Left ventricle myocardium superior (tissue), 1 donor: ENCODE data around the gene NFIB. TPM values are rescaled to one million over a fixed set of nuclear protein-coding genes. Genes with fewer than 3 reads are reported as not detected.
A peak's percentile ranks its signal among the peaks of the same experiment; 100 is the strongest.

Experiments
- ATAC-seq: fragments of 200-7000 bp; cut with Tn5 transposase; one replicate; pipeline ENCODE4 v1.9.1; 2020; ENCODE audit warnings: mild to moderate bottlenecking, moderate library complexity
- DNase-seq: peaks from one replicate; pipeline ENCODE4 v3.0.0-alpha.2; 2020
- intact Hi-C: fragments of 100-400 bp; cut with micrococcal nuclease; formaldehyde crosslinking; loops from one replicate; pipeline ENCODE4 v1.11.0; 2022
- total RNA-seq: library from RNA; stranded (reverse); fragmentation: NEBNext Ultra II Directional; extraction: Animal tissue kit (Norgen Biotek cat#: 25700); gene quantifications from one replicate; pipeline ENCODE4 v1.2.1, GENCODE V29; 2021
- donor health status: DM: no; HTN: yes; CAD: no; lungs with severe emphysema.

Gene NFIB
- total RNA-seq, 1 donor from 2014 or later: 110 TPM

DNA sequence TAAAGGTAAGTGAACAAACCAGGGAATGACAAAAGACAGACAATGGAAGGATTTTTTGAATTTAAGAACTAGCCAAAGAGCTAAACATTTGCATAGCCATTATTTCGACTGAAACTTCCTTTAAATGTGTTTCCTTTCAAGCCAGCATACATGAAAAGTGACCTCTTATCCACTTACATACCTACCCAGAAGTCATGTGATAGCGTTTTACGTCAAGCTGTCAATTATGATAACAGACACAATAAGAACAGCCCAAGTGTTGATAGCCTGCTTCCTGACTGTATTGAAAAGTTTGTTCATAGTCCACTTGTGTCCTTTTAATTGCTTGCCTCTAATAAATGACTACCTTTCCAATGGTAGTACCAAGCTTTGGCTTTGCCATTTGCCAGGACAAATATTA is 206.0 kb downstream of the NFIB start:
- ATAC-seq: peak; percentile 83
- no peak for DNase-seq
- intact Hi-C loops: no loop called here

DNA sequence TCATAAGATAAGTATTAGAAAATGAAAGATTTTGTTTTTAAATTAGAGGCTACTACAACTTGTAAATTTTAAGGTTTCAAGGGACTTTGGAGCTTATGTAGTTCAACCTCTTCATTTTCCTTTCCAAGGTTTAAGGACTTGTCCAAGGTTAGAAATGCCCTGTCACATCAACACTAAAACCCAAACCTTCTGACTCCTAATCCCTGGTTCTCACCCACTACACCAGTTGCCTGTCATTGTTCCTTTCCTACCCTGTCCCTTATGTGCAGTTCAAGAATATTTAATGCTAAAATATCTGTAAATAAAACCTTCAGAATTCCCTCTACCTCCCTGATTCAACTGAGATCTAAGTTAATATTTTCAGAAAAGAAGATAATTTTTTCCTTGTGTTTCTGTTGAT is 206.4 kb downstream of the NFIB start:
- peak; percentile 29 for ATAC-seq
- intact Hi-C loops: no loop called here

DNA sequence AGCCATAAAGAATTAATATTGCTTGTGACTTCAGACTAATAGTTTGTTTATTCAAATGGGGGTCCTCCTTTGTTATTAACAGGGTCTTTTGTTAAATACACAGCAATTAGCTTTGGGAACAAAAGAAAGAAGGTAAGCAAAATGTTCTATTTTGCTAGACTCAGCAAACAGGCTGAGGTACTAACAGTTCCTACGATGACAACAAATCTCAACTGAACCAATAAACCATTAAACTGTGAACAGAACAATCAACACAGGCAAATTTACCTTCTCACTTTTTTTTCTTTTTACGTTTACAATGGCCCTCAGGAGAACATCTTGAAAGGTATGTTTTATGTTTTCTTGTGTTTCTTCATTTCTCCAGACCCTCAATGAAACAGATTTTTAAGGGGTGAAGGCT is 207.2 kb downstream of the NFIB start:
- intact Hi-C loops: no loop called here
- ATAC-seq (no peak), DNase-seq (no peak)

More for the DNA sequence above, 206.4 kb downstream of the NFIB start:
- no peak for DNase-seq

DNA sequence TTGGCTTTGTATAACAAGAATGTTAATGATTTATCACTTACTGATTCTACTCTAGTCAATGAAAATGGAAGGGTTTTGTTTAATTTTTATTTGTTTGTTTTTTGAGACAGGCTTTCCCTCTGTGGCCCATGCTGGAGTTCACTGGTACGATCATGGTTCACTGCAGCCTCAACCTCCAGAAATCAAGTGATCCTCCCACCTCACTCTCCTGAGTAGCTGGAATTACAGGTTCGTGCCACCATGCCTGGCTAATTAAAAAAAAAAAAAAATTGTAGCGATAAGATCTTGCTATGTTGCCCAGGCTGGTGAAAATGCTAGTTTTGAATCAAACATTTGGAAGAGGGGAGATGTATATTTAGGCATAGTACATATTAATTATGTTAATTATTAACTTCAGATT is 209.4 kb downstream of the NFIB start:
- ATAC-seq: no peak
- no peak for DNase-seq
- intact Hi-C loops: no loop called here

DNA sequence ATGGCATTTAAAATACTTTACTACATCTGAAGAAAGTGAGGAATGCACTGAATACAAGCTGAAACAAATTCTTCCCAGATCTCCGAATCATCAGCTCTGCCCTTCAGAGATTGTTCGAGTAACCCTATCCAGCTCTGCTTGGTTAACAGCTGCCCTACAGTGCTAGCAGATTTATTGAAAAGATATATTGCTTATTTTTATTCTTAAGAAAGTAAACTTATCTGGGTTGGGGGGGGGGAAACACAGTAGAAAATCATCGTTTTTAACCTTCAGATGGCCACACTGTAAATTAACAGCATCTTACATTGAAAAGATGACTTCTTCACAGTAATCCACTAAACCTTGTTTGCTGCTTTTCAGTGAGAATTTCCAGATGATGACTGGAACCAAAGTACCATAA is 210.8 kb downstream of the NFIB start:
- intact Hi-C loops: no loop called here
- DNase-seq (no peak), ATAC-seq (peak; percentile 13)

DNA sequence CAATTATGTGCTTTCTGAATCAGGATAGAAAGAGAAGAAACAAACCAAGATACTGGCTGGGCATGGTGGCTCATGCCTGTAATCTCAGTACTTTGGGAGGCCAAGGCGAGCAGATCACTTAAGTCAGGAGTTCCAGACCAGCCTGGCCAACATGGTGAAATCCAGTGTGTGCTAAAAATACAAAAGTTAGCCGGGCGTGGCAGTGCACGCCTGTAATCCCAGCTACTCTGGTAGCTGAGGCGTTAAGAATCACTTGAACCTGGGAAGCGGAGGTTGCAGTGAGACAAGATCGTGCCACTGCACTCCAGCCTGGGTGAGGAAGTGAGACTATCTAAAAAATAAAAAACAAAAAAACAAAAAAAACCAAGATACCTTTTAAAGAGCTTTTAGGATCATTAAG is 214.2 kb downstream of the NFIB start:
- no peak for ATAC-seq
- DNase-seq: no peak
- intact Hi-C loops: loop anchor here (10.0 kb wide), 1 partner anchor 75 kb away; no protein-coding TSS in a partner anchor

DNA sequence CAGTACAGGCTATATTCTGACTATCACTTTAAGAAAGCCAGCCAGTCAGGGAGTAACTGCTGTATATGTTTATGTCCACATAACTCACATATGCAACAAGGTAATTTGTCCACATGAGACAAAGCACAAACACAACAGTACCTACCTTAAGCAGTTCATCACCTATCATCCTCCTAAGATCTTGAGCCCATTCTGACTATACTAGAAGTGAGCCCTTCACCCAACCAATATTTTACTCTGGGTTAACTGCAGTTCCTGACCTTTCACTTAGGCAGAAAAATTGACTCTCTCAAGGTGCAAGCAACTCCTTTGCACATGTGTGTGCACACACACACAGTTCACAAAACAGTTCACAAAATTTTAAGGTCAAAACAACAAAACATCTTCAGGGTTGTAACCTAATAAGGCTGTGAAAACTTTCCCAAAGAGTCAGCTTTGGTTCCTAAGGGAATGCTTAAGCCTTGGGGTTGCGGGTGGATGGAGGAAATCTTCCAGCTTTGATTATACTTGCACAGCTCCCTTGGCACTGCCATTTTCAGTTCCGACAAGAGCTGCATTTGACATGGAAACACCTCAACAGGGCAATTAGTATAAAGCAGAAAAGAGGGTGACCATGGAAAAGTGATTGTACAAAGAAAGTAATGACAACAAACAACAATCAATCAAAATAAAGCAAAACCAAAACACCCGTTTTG is 215.3 kb downstream of the NFIB start:
- peak; percentile 6 for ATAC-seq
- intact Hi-C loops: loop anchor here (10.0 kb wide), 1 partner anchor 74 kb away; no protein-coding TSS in a partner anchor
- no peak for DNase-seq

DNA sequence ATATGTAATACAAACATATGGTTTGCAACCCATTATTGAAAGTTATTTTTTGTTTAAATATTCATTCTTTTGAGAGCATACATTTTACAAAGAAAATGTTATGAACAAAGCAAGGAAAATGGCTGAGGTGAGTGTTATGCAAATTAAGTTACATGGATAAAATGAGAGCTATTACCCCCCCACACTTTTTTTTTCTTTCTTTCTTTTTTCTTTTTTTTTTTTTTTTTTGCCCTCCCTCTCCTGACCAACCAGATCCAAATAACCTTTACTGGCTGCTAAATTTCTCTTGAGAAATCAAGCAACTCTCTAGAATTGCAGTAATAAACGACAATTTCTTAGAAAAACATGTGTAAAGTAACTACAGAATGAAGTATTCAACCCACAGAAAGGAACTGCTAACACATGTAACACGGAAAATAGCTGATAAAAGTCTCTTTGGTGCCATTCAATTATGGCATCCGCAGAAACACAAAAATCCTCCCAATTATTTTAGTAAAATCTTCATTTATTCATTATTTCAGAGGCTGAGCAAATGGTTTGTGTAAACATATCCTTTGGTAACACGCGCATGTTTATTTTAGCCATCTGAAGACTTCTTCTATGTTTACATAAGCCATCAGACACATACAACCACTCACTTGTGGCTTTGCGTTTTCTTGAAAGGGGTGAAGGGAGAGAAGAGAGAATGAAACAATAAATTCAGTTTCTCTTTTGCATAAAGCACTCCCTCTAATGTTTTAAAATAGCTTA is 216.1 kb downstream of the NFIB start:
- DNase-seq: no peak
- intact Hi-C loops: loop anchor here (10.0 kb wide), 1 partner anchor 73 kb away; no protein-coding TSS in a partner anchor
- no peak for ATAC-seq

DNA sequence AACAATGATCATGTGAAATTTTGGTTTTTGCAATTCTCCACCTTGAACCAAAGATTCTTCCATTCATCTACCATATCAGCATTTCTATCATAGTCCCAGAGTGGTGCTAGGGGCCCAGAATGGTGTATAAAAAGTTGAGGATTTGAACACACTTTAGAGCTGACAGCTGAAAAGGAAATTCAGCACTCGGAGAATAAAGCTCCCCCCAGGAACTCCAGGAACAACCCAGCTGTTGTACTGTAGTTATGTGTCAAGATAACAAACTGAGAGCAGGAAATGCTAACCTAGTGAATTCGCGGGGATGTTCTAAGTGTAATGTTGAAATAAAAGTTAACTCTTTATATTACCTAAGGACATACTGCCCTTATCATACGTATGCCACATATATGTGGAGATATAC is 216.7 kb downstream of the NFIB start:
- no peak for DNase-seq
- intact Hi-C loops: loop anchor here (10.0 kb wide), 1 partner anchor 72 kb away; no protein-coding TSS in a partner anchor
- ATAC-seq: peak; percentile 76

DNA sequence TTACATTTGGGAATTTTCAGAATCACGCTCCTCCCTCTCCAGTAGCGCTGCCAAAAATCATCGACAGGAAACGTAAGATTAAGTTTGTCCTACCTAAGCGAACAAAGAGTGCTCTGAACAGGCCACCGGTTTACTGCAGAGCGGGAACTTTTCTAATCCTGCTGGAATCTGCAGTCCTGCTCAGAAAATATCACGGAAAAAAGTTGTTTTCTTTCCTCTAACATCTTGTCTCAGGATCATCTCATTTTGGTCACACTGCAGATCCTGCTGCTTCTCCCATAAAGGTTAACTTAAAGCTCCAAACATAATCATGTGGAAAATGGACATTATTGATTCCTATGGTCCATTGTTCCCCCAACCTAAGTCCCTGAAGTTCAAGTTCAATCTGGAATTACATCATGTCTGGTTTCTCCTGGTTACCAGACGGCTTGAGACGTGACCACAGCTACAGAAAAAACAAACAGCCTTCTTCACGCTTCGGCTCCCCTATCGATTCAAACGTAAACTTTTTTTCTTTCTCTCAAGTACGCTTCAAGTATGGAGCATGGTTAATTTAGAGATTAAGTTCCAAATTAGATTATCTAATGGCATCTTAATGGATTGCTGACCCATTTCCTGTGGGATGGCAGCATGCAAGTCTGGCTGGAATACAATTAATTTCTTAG is 217.6 kb downstream of the NFIB start:
- ATAC-seq (peak; percentile 82), DNase-seq (no peak)
- intact Hi-C loops: loop anchor here (10.0 kb wide), 1 partner anchor 72 kb away; no protein-coding TSS in a partner anchor

DNA sequence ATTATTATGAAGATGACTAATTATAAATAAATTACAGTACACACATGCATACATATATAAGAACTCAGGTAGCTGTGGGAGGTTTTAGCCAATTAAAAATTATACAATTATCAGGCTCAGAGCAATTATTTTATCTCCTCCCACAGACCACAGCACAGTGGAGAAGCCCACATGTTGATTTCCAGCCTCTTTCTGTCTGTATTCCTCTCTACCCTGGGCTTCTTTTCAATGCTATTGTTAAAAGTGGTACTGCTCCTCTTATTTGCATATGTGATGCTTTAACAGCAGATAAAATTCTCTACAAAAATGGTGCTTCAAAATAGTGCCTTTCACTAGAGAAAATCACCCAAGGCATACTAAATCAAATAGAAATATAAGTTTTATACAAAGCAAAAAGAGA is 218.7 kb downstream of the NFIB start:
- ATAC-seq (no peak), DNase-seq (no peak)
- intact Hi-C loops: loop anchor here (10.0 kb wide), 1 partner anchor 70 kb away; no protein-coding TSS in a partner anchor

DNA sequence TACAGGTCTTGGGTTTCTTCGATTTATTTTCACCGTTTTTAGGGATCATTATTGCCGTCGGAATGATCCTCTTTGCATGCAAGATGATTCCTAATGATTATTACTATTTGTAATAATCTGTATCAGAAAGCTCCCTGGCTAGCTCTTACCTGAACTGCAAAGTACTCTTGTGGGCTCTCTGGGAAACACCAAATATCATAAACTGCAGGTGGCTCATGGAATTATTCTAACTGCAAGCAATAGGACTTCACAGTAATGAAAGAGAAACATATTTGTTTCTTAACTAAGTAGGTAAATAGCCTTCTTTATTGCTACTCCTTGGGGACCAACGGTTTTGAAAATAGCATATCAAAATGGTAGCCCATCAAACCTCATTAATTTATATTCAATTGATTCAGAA is 219.4 kb downstream of the NFIB start:
- no peak for DNase-seq
- intact Hi-C loops: loop anchor here (10.0 kb wide), 1 partner anchor 70 kb away; no protein-coding TSS in a partner anchor
- ATAC-seq: no peak

DNA sequence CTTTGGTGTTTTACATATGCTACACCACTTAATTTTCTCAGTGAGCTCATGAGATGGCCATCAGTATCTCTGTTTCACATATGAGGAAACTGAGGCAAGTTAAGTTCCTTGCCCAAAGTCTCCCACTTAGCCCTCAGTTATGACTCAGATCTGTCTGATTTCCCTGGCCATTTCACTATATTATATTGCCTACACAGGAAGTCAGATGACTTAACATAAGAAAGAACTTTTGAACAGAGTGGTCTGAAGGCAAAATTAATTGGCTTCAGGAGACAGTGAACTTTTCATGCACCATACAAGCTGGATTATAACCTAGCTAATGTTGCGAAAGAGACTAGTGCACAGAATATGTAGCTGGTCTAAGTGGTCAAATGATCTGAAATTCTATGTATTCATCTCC is 221.6 kb downstream of the NFIB start:
- intact Hi-C loops: loop anchor here (10.0 kb wide), 1 partner anchor 68 kb away; no protein-coding TSS in a partner anchor

DNA sequence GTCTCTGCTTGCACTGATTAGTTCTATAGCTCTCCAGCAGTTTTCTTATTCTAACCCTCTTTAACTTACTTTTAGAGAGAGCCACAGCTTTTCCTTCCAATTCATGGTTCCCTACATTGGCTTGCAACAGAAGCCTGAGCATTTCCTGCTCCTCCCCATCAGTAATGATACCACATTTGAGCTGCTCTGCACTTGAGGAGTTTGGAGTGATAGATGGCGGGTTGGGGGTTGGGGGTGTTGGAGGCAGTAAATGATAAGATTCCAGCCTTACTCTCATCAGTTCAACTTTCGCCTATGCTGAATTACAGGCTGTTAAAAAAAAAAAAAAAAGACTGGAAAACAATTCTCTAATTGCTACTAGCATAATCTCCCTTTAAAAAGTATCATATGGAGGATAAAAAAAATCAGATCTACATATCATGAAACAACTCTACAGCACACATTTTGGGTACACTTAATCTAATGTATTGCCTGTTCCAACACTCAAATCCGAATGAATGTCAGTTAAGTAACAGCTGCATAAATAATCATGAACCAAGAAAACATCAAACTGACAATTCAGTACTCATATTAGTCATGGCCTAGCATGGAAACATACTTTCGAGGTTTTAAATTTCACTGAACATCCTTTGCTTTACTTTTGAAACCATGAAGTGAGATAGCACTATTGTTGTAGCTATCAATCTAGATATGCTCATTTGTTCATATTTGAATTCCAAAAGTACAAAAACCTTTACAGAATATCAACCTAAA is 224.7 kb downstream of the NFIB start:
- ATAC-seq: no peak
- intact Hi-C loops: no loop called here
- no peak for DNase-seq

More for the DNA sequence above, 221.6 kb downstream of the NFIB start:
- no peak for ATAC-seq
- no peak for DNase-seq

DNA sequence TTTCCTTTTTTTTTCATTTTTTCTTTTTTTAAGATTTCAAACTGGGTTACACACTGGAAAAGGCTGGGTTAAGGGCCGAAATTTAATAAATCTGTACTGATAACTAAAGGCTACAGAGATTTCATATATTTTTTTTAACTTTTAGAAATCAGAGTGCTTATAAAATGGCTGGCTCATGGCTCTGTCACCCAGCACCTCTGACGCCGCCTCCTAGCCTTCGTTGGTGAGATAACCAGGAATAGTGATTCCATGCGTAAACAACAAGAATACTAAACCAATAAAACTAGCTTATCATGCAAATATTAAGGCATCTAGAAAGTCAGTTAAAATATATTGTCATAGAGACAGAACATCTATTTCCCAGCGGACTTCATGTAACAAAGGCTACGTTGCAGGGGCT is 226.4 kb downstream of the NFIB start:
- no peak for DNase-seq
- intact Hi-C loops: no loop called here
- ATAC-seq: no peak

DNA sequence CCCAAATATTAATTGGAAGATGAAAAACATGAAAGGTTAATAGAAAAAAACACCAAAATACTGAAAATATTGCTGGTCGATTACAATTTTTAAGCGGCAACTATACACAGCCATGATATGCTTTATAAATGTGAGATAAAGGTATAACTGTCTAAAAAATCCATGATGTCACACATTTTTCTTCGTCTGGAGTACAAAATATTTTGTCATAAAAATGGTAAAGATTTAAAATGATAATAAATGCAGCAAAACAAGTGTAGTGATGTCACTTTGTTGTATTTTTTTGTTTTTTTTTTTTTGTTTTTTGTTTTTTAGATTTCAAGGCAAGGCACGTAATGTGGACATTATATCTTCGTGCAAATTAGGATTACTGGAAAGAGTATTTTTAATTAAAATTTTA is 227.4 kb downstream of the NFIB start:
- ATAC-seq (no peak), DNase-seq (no peak)
- intact Hi-C loops: no loop called here

DNA sequence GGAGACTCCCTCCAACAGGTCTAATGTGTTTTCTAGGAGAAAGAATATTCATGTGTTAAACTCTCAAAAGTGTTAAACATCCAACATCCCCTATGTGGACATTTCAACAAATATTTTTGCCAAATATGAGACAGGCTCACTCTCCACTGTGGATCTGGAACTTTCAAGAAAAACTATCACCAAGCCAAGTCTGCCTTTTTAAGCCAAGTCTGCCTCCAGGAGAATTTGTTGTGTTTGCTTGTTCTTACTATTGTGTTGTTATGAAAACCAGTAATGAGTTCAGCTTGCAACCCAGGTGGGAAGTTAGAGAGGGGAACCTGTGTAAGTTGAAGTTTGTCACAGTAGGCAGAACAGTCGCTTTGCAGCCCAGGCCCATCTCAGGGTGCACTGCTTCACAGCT is 228.1 kb downstream of the NFIB start:
- ATAC-seq (no peak), DNase-seq (no peak)
- intact Hi-C loops: no loop called here

DNA sequence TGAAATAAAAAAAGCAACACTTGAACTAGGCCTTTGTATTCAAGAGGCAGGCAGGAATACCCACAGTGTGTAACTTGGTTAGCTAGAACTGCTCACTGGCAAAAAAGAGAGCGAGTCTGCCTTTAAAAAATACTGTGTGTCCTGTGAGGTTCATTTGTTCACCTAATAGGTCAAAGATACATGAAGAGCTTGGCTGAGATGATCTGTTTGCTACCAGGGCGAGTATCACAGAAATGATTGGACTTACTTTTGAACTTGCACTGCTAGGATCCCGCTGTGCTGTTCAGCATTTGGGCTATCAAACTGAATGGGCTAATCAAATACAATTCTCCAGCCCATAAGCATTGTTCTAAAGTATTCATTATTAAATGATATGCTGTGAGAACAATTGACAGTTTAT is 229.1 kb downstream of the NFIB start:
- intact Hi-C loops: no loop called here
- DNase-seq (no peak), ATAC-seq (peak; percentile 41)

DNA sequence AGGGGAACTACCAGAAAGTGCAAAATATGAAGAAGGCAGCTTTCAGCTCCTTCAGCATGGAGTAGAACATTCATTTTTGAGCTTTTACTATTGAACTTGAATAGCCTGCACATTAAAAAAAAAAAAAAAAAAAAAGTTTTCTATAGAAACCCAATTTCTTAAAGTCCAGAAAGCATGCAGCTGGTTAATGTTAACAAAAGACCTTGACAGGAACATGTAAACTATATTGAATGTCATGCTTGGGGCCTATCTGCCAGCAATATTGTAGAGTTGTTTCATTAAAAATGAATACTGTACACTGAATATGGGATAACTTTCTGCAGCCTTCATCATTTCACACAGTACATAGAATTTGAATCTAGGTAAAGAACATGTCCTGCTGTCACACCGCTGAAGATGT is 230.6 kb downstream of the NFIB start:
- intact Hi-C loops: no loop called here
- DNase-seq (no peak), ATAC-seq (no peak)
